MM.1S (cell line): ENCODE measurements around the gene MC1R.

Source experiments
- DNase-seq: peaks from one replicate; pipeline ENCODE4 v3.0.0-alpha.2; 2015
- H2AFZ ChIP-seq: fragments of 300-600 bp; sonication (generic); 2 replicates; pipeline ENCODE4 v1.6.0; 2016; ENCODE audit warnings: antibody characterized with exemption, low read length
- H3F3A ChIP-seq: fragments of 300-600 bp; sonication (generic); 2 replicates; pipeline ENCODE4 v1.6.1; 2016; ENCODE audit warnings: mild to moderate bottlenecking, antibody characterized with exemption, low read length, moderate library complexity, mixed read lengths; ENCODE audit not compliant: insufficient read depth
- H3K27ac ChIP-seq: fragments of 300-600 bp; sonication (generic); 2 replicates; pipeline ENCODE4 v1.5.1; 2016; ENCODE audit warnings: mild to moderate bottlenecking, low read length
- H3K27me3 ChIP-seq: fragments of 300-600 bp; sonication (generic); replicated peaks from 2 replicates; pipeline ENCODE4 v1.6.0; 2016; ENCODE audit warnings: low read length; ENCODE audit not compliant: insufficient read depth
- H3K36me3 ChIP-seq: fragments of 300-600 bp; sonication (generic); replicated peaks from 2 replicates; pipeline ENCODE4 v1.6.1; 2016; ENCODE audit warnings: mild to moderate bottlenecking, low read length, mixed read lengths; ENCODE audit not compliant: insufficient read depth
- H3K4me1 ChIP-seq: fragments of 300-600 bp; sonication (generic); 2 replicates; pipeline ENCODE4 v1.6.1; 2016; ENCODE audit warnings: low read length, mixed read lengths
- H3K4me2 ChIP-seq: fragments of 300-600 bp; sonication (generic); 2 replicates; pipeline ENCODE4 v1.6.0; 2016; ENCODE audit warnings: low read depth, low read length
- H3K4me3 ChIP-seq: fragments of 300-600 bp; sonication (generic); 2 replicates; pipeline ENCODE4 v1.5.1; 2016; ENCODE audit warnings: low read length, mixed read lengths
- H3K79me2 ChIP-seq: fragments of 300-600 bp; sonication (generic); 2 replicates; pipeline ENCODE4 v1.6.1; 2016; ENCODE audit warnings: mixed run types, low read length, mixed read lengths
- H3K9ac ChIP-seq: fragments of 300-600 bp; sonication (generic); 2 replicates; pipeline ENCODE4 v1.6.1; 2016; ENCODE audit warnings: low read length, mixed read lengths
- H3K9me2 ChIP-seq: fragments of 300-600 bp; sonication (generic); replicated peaks from 2 replicates; pipeline ENCODE4 v1.6.1; 2016; ENCODE audit warnings: mild to moderate bottlenecking, low read length, mixed read lengths; ENCODE audit not compliant: insufficient read depth
- H3K9me3 ChIP-seq: fragments of 300-600 bp; sonication (generic); replicated peaks from 2 replicates; pipeline ENCODE4 v1.6.1; 2016; ENCODE audit warnings: mild to moderate bottlenecking, low read length, mixed read lengths; ENCODE audit not compliant: insufficient read depth
- H4K20me1 ChIP-seq: fragments of 300-600 bp; sonication (generic); 2 replicates; pipeline ENCODE4 v1.6.1; 2016; ENCODE audit warnings: mild to moderate bottlenecking, low read length, moderate library complexity, mixed read lengths; ENCODE audit not compliant: insufficient read depth
- CTCF ChIP-seq: fragments of 300-600 bp; sonication (generic); IDR thresholded peaks from 2 replicates; pipeline ENCODE4 v1.5.1; 2016; ENCODE audit warnings: antibody characterized with exemption, low read length, mixed read lengths
- EZH2 ChIP-seq: fragments of 300-600 bp; sonication (generic); optimal IDR thresholded peaks from 2 replicates; pipeline ENCODE3; 2017; ENCODE audit warnings: low read depth, mild to moderate bottlenecking, antibody characterized with exemption, low read length, mixed read lengths
- EZH2phosphoT487 ChIP-seq: fragments of 300-600 bp; sonication (generic); IDR thresholded peaks from 2 replicates; pipeline ENCODE4 v1.6.1; 2018; ENCODE audit warnings: antibody characterized with exemption, low read length

Gene MC1R

GRCh38 chr16:89956505-89957215, 38.0 kb downstream of the MC1R start:
- Histone ChIP-seq H3K9ac (no peak overlapping the region), H3K27ac (no peak overlapping the region)

GRCh38 chr16:89957216-89957785, 38.6 kb downstream of the MC1R start:
- Histone ChIP-seq H3K9me3 (no peaks in the 10 kb centered on the region), H3K4me1 (no peaks in the 10 kb centered on the region), H3K9ac (no peak overlapping the region), H3F3A (no peaks in the 10 kb centered on the region), H3K27ac (no peak overlapping the region), H3K4me2 (no peak overlapping the region), H3K9me2 (no peaks in the 10 kb centered on the region), H2AFZ (no peak overlapping the region), H3K36me3 (no peaks in the 10 kb centered on the region), H3K4me3 (no peak overlapping the region), H3K27me3 (no peaks in the 10 kb centered on the region), H4K20me1 (no peaks in the 10 kb centered on the region), H3K79me2 (no peaks in the 10 kb centered on the region)
- no peak for DNase-seq
- TF ChIP-seq EZH2 (no peak), CTCF (no peak), EZH2phosphoT487 (no peak)

More at GRCh38 chr16:89956505-89957215, 38.0 kb downstream of the MC1R start:
- no peaks in the 10 kb centered on the region for H3K4me1 ChIP-seq
- no peaks in the 10 kb centered on the region for H3K9me3 ChIP-seq
- H3K36me3 ChIP-seq = no peaks in the 10 kb centered on the region
- H3K27me3 ChIP-seq = no peaks in the 10 kb centered on the region
- no peaks in the 10 kb centered on the region for H3F3A ChIP-seq
- H2AFZ ChIP-seq = no peak overlapping the region
- no peak for TF ChIP-seq EZH2
- no peak for TF ChIP-seq EZH2phosphoT487
- no peak overlapping the region for H3K4me2 ChIP-seq
- H3K4me3 ChIP-seq = no peak overlapping the region
- DNase-seq = no peak
- no peaks in the 10 kb centered on the region for H3K79me2 ChIP-seq
- H4K20me1 ChIP-seq = no peaks in the 10 kb centered on the region
- no peaks in the 10 kb centered on the region for H3K9me2 ChIP-seq

GRCh38 chr16:89958068-89958467, 39.4 kb downstream of the MC1R start:
- DNase-seq = no peak
- Histone ChIP-seq H3K9ac (no peak overlapping the region), H4K20me1 (no peaks in the 10 kb centered on the region), H3K4me3 (no peak overlapping the region), H3K9me2 (no peaks in the 10 kb centered on the region), H3K4me1 (no peaks in the 10 kb centered on the region), H3K27me3 (no peaks in the 10 kb centered on the region), H3K36me3 (no peaks in the 10 kb centered on the region), H3K4me2 (no peak overlapping the region), H3K27ac (no peak overlapping the region), H3F3A (no peaks in the 10 kb centered on the region), H2AFZ (no peak overlapping the region), H3K79me2 (no peaks in the 10 kb centered on the region), H3K9me3 (no peaks in the 10 kb centered on the region)
- no peak for TF ChIP-seq EZH2
- TF ChIP-seq CTCF = no peak
- no peak for TF ChIP-seq EZH2phosphoT487

GRCh38 chr16:89958596-89958995, 39.9 kb downstream of the MC1R start:
- Histone ChIP-seq H3K36me3 (no peaks in the 10 kb centered on the region), H3F3A (no peaks in the 10 kb centered on the region), H3K4me3 (no peak overlapping the region), H3K4me2 (no peak overlapping the region), H3K4me1 (no peaks in the 10 kb centered on the region), H3K27me3 (no peaks in the 10 kb centered on the region), H3K79me2 (no peaks in the 10 kb centered on the region), H3K9me2 (no peaks in the 10 kb centered on the region), H3K27ac (no peak overlapping the region), H4K20me1 (no peaks in the 10 kb centered on the region), H3K9me3 (no peaks in the 10 kb centered on the region), H2AFZ (no peak overlapping the region), H3K9ac (no peak overlapping the region)
- TF ChIP-seq EZH2 (no peak), EZH2phosphoT487 (no peak), CTCF (no peak)
- DNase-seq = no peak
